SU-DHL-6 (cell line): ENCODE results near the gene SYT2.

ENCODE experiments used
- EZH2phosphoT487 ChIP-seq: fragments of 200-600 bp; sonication (generic), shearing (Covaris generic); conservative IDR thresholded peaks from 2 replicates; pipeline ENCODE4 v1.6.1; 2018; ENCODE audit warnings: mild to moderate bottlenecking, antibody characterized with exemption, low read length, moderate library complexity, mixed read lengths
- TF ChIP-seq, protein P1 (sequence below): fragments of 200-600 bp; sonication (generic); IDR thresholded peaks from one replicate; pipeline ENCODE4 v1.5.1; 2017; ENCODE audit warnings: antibody characterized with exemption, mild to moderate bottlenecking, low read length, moderate library complexity; ENCODE audit not compliant: insufficient read depth, poor library complexity, severe bottlenecking

DNA sequence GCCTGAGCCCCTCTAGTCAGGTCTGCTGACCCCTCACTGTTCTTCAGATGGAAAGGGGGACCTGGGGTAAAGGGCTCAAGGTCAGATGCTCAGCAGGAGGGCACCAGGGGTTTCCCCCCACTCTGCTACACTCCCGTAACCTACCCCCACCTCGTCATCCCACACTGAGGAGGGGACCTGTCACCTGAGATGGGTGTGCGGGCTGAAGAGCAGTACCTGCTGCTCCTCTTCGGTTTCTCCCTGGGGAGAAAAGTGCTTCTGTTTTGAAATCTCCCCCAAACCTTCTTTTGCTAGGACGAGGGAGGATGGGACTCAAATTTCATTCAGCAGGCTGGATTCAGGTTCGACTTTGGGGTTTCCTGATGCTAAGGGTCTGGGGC is 65.2 kb downstream of the SYT2 start:
- TF ChIP-seq, protein P1, sequence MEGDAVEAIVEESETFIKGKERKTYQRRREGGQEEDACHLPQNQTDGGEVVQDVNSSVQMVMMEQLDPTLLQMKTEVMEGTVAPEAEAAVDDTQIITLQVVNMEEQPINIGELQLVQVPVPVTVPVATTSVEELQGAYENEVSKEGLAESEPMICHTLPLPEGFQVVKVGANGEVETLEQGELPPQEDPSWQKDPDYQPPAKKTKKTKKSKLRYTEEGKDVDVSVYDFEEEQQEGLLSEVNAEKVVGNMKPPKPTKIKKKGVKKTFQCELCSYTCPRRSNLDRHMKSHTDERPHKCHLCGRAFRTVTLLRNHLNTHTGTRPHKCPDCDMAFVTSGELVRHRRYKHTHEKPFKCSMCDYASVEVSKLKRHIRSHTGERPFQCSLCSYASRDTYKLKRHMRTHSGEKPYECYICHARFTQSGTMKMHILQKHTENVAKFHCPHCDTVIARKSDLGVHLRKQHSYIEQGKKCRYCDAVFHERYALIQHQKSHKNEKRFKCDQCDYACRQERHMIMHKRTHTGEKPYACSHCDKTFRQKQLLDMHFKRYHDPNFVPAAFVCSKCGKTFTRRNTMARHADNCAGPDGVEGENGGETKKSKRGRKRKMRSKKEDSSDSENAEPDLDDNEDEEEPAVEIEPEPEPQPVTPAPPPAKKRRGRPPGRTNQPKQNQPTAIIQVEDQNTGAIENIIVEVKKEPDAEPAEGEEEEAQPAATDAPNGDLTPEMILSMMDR: no peak
- no peak for TF ChIP-seq EZH2phosphoT487
